GM19328 (cell line): Measurements from ENCODE around the gene RAPGEF4.

ENCODE experiments used
- ATAC-seq: cut with Tn5 transposase; IDR thresholded peaks from one replicate; pipeline ENCODE4 v1.9.1; 2021; ENCODE audit warnings: mild to moderate bottlenecking, moderate library complexity; ENCODE audit not compliant: unreplicated experiment

Gene RAPGEF4

GRCh38 chr2:172735582-172736423 is at the start of gene RAPGEF4:
RAPGEF4 (plus strand) TSS chr2:172735845; CDS start chr2:172735984, 139 bp downstream.
- ATAC-seq: no peak

DNA sequence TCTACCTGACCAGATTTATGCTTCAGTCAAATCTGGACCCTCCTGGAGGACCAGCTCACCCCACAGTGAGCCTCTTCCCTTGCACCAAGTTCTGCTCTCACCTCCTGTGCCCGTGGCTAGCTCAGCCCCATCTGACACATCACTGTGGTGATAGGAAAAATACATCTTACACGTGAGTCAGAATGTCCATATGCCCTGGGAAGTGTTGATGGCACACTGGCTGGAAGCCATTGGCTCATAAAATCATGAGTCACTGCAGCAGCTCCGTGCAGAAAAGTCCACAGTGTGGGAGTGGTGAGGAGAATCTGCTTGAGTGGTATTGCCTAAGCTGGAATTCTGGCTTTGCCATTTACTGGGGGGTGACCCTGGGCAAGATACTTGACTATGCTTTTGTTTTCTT is 42.6 kb upstream of the RAPGEF4 start:
- ATAC-seq: no peak

DNA sequence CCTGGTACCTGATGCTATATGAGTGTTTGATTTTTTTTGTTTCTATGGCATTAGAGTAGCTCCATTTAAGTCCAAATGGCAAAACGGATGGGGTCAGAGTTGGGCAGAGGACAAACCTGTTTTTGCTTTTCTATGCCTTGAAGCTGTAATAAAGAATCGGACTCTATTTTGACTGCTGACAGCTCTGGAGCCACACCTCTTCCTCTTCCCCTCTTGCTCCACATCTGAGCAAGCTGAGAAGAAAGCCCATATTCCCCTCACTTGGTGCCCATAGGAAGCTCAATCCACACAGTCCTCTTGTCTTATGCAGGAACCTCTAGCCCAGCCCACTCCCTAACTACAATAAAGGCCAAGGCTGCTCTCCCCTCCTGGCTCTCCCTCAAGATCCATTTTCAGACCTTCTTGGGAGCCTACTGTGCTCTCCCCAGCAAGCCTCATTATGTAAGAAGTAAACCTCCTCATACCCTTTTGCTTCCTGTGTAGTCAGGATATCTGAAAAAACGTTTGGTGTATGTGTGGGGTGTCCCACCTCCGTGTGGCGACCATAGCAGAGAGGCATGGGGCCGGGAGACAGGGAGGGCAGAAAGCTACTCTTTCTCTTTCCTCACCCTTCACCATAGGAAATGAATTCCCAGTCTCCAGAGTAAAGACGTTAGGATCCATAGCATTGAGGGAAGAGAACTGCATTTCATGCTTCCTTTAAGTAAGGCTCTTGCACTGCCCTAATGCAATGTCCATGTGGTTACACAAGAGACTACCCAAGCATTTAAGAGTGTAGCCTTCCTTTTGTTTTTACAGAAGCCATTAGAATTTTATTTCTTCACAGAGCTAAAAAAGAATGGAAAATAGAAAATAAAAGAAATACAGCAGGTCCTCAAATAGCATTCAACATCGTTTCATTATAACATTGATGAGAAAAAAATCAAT is 41.9 kb upstream of the RAPGEF4 start:
- no peak for ATAC-seq

DNA sequence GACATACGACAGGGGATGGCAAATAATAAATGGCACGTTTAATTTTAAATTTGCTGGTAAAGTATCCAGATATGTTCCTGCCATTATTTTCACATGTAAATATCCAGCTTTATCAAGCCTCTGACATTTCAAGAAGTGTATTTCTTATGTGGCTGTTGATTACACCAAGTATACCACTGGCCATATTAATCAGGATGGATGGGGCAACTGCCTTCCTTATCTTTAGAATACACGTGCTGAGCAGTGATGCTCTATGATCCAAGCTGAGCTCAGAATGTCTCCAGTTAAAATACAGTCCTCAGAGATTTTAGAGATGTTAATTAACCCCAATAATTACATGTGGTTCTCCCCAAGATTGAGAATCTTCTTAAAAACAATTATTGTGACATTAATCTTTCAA is 38.3 kb upstream of the RAPGEF4 start:
- ATAC-seq: no peak

DNA sequence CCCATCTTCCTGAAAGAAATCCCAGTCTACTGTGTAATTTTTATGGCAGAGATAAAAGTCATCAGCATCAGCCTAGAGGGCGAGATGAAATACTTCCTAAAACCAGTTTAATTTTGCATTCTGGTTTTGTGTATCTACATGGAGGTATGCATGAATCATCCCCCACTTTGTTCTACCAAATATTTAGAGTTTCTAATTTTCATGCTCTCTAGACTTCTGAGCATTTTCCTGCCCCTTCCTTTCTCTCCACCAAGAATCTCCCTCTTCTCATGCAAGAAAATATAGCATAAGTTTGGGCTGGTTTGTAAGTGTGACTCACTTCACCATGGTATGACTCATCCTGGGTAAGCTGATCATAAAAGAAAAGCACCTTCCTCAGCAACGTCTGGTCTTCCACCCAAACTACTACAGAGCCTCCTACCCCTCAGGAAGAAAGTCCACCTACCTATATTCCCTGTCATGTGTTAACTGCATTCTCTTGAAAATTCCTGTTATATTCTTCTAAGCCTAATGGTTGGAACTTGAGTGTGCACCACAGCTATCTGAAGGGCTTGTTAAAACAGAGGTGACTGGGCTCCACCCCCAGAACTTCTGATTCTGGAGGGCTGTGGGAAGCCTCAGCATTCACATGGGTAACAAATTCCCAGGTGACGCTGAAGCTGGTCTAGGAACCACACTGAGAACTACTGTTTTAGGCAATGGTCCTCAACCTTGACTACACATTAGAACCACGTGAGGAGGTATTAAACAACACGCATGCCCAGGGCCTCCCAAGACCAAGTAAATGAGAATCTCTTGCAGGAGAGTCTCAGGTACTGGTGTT is 37.4 kb upstream of the RAPGEF4 start:
- ATAC-seq: no peak

DNA sequence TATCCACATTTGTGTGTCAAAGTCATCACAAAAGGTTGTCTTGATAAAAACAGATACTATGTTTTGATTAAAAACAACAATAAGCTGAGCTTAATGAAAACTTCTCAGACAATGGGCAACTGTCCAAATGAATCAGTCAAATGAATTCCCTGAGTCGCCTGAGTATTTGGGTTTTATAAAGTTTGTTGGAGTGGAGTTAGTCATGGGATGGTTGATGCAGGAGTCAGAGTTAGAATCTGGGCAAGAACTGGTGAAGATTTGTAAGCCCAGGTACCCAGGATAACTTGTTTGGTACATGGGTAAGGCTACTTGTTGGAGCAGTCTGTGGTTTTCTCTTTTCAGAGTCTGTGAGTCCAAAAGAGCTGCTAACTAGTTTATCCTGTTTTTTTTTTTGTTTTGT is 34.4 kb upstream of the RAPGEF4 start:
- no peak for ATAC-seq

DNA sequence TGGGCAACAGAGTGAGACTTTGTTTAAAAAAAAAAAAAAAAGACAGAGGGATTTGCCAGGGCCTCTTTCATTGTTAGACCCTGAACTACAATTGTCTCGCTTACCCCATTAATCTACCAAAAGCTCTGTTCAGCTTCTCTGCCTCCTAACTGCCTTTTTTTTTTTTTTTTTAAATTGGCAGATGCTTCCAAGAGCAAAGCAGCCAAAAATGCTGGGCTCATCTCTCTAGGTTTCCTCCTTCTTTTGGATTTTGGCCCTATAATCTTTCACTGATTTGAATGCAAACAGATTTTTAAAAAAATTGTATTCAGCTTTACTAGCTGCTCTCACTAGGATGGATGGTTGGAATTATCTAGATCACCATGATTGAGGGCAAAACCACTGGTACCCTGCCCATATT is 33.2 kb upstream of the RAPGEF4 start:
- no peak for ATAC-seq

DNA sequence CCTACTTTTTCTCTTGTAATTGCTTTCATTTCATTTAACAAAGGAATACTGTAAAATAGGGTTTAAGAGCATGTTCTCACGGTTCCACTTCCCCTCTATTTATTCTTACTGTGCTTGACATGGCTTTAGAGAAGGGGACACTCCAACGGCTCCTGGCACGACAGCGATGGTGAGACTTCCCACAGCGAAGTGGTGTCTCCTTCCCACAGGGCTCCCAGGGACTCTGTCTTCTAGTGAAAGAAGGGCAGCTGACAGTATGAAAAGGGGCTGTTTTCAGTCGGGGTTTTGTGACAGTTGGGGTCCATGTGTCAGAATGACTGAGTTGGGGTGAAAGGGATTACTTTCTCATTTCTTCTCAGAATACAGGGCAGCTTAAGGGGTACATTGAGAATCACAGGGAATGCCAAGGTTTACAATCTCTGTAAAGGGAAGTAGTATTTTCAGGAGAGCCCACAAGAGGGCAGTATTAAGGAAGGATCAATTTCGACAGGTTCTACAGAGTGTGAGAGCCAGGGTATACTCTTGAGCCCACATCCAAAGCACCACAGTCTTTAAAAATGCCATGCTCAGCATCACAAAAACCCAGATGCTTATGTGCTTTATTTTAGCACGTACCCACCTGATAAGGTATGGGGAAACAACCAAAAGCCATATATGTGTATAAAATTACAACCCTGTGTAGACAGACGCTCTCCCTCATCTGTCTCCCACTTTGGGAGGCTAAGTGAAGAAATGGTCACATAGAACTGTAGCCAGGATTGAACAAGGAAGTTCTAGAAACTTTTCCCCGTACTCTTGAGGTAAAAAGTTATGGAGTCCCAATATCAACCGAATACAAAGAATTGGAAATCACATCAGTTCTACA is 31.3 kb upstream of the RAPGEF4 start:
- ATAC-seq: no peak

GRCh38 chr2:172705352-172705751 is 30.3 kb upstream of the RAPGEF4 start:
- no peak for ATAC-seq

GRCh38 chr2:172708247-172708646 is 27.4 kb upstream of the RAPGEF4 start:
- ATAC-seq: no peak

GRCh38 chr2:172709566-172710291 is 25.9 kb upstream of the RAPGEF4 start:
- ATAC-seq: no peak

DNA sequence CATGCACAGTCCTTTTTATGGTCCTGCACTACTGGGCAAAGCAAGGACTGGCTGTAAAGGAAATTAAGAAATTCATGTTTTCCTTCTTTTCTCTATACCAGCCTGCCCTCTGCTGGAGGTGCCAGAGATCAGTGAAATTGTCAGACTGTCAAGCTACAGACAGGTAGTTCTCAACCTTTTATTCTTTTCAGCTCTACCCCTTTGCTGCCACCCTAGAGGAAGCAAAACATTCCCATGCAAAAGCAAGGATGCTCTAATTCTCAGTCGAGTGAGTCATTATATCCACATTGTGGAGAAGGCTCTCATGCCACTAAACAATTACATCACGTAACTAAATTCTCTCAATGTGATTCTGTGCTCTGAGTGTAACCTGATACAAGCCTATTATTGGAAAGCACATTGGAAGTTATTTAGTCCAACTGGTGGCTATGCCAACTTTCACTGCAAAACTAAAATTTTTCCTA is 25.0 kb upstream of the RAPGEF4 start:
- no peak for ATAC-seq

- no peak for ATAC-seq
Measured at GRCh38 chr2:172711110-172711509, 24.5 kb upstream of the RAPGEF4 start.

- ATAC-seq: no peak
Measured at GRCh38 chr2:172712251-172712650, 23.4 kb upstream of the RAPGEF4 start.

GRCh38 chr2:172713365-172713875 is 22.2 kb upstream of the RAPGEF4 start:
- no peak for ATAC-seq

- no peak for ATAC-seq
Measured at GRCh38 chr2:172722481-172722880, 13.2 kb upstream of the RAPGEF4 start.

DNA sequence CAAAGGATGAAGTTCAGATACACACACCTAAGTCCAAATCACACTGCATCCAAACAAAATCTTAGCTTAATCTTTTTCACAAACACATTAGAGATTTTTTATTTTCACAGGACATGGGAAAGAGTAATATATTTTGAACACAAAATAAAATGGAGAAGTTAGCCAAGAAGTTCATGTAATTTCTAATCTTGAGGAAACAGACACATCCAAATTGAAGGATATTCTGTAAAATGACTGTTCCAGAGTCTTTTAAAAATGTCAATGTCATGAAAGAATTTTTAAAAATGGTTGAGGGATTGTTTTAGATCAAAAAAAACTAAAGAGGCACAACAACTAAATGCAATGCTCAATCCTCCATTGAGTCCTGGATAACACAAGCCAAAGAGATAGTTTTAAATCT is 12.4 kb upstream of the RAPGEF4 start:
- no peak for ATAC-seq

DNA sequence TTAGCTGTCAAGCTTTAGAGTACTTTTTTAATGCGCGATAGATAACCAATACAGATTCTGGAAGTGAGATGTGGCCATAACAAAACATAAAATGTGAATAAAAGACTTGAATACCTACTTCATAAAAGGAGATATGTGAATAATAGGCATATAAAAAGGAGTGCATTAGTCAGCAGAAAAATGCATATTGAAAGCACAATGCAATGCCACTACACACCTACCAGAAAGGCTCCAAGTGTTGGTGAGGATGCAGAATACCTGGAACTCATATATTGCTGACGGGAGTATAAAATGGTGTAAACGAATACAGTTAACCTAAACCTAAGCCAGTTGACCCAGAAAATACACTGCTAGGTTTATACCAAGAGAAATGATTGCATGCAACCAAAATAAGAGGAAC is 10.9 kb upstream of the RAPGEF4 start:
- no peak for ATAC-seq

- no peak for ATAC-seq
Measured at GRCh38 chr2:172725284-172725683, 10.4 kb upstream of the RAPGEF4 start.
